Measurements from ENCODE around the gene CIB4.
"Not testable (repeated sequence)": the region's sequence is repeated elsewhere in the genome, so short reads cannot be mapped to it uniquely, and the experiment has no call there.

The CIB4 gene

GRCh38 chr2:26568076-26568890 lies 72.9 kb downstream of the CIB4 start:
- DNase-seq (ENCODE audit: low read depth), result no peak

GRCh38 chr2:26567534-26567933 lies 73.6 kb downstream of the CIB4 start:
- DNase-seq (ENCODE audit: low read depth), result no peak

GRCh38 chr2:26566731-26567130 lies 74.4 kb downstream of the CIB4 start:
- not testable (repeated sequence) for DNase-seq (ENCODE audit: low read depth)

- DNase-seq (ENCODE audit: low read depth), result no peak
Measured at GRCh38 chr2:26566081-26566375, 75.1 kb downstream of the CIB4 start.

GRCh38 chr2:26564121-26564644 lies 77.0 kb downstream of the CIB4 start:
- no peak for DNase-seq (ENCODE audit: low read depth)

GRCh38 chr2:26563686-26564085 lies 77.5 kb downstream of the CIB4 start:
- no peak for DNase-seq (ENCODE audit: low read depth)

- no peak for DNase-seq (ENCODE audit: low read depth)
Measured at GRCh38 chr2:26562811-26563645, 78.1 kb downstream of the CIB4 start.

- DNase-seq (ENCODE audit: low read depth), result no peak
Measured at GRCh38 chr2:26561918-26562810, 79.0 kb downstream of the CIB4 start.

GRCh38 chr2:26561376-26561775 lies 79.8 kb downstream of the CIB4 start:
- DNase-seq (ENCODE audit: low read depth), result no peak

- no peak for DNase-seq (ENCODE audit: low read depth)
Measured at GRCh38 chr2:26560892-26561291, 80.3 kb downstream of the CIB4 start.

- DNase-seq (ENCODE audit: low read depth), result no peak
Measured at GRCh38 chr2:26559556-26559955, 81.6 kb downstream of the CIB4 start.

- no peak for DNase-seq (ENCODE audit: low read depth)
Measured at GRCh38 chr2:26559044-26559405, 82.1 kb downstream of the CIB4 start.

GRCh38 chr2:26558271-26559043 lies 82.7 kb downstream of the CIB4 start:
- no peak for DNase-seq (ENCODE audit: low read depth)

GRCh38 chr2:26557244-26557925 lies 83.8 kb downstream of the CIB4 start:
- DNase-seq (ENCODE audit: low read depth), result no peak

- no peak for DNase-seq (ENCODE audit: low read depth)
Measured at GRCh38 chr2:26556309-26557243, 84.6 kb downstream of the CIB4 start.

GRCh38 chr2:26555246-26556133 lies 85.7 kb downstream of the CIB4 start:
- DNase-seq (ENCODE audit: low read depth), result no peak

GRCh38 chr2:26552641-26553374 lies 88.4 kb downstream of the CIB4 start:
- DNase-seq (ENCODE audit: low read depth), result no peak
